Measurements from ENCODE around the gene MBP. TPM values are rescaled to one million over a fixed set of nuclear protein-coding genes. Genes with fewer than 3 reads are reported as not detected.
A peak's percentile ranks its signal among the peaks of the same experiment; 100 is the strongest.

The MBP gene
- total RNA-seq, 4 donors from 2014 or later, result 28.6 to 55.0 (median 50.4) TPM

DNA sequence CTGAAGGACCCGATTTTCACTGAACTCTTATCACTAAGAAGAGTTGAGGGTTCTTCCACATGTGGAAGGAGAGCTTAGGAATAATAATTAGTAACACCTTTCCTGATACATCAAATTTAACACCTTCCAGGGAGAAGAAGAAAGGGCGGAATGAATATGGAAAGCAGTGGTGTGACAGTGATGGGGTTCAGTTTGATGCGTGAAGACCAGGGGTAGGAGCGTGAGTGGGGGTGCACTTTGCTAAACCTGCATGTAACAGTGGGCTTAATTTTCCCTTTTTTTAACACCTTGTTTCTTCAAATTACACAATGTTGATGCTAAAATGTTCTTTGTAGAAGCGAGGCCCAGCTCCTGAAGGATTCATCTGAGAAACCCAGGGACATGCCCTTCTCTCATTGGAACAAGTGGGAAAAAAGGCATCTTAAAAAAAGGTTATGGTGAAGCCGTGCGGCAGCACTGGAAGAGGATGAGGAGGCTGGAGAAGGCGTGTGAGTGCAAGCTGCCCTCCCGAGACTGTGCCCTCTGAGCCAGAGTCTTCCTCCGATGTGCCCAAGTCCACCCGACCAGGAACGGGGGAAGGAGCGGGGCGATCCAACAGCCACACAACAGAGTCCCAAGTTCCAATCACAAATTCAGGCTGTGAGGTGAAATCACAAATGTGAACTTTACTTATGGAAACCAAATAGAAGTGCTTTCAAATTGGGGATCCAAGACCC lies 80.8 kb downstream of the MBP start:
- Histone ChIP-seq H3K9me3 (no peaks in the 10 kb centered on the region), H3K27me3 (no peaks in the 10 kb centered on the region), H3K36me3 (no peaks in the 10 kb centered on the region), H3K4me1 (peaks cover 44 to 45% of the 10 kb centered on the region in 2 donors), H3K27ac (peak overlapping the region in 1 of 4 donors; percentile 84), H3K4me3 (no peak overlapping the region)
- DNase-seq (no peak), ATAC-seq (no peak)
- in situ Hi-C loops (cut with MboI; ENCODE audit: low sequenced_read_pairs in 4 of 4) (loop anchor here (5.0 to 25.0 kb wide), 4 partner anchors 39 to 161 kb away; no protein-coding TSS in a partner anchor), intact Hi-C loops (cut with DNase I; ENCODE audit: low total_unique reads) (loop anchor here (2.0 kb wide), 1 partner anchor 37 kb away; no protein-coding TSS in a partner anchor)
- TF ChIP-seq POLR2A (IDR thresholded peaks at IDR 0.05) (no peak), CTCF (IDR thresholded peaks at IDR 0.05 in 4 of 5, conservative IDR thresholded peaks at IDR 0.05 in 1 of 5) (no peak)

DNA sequence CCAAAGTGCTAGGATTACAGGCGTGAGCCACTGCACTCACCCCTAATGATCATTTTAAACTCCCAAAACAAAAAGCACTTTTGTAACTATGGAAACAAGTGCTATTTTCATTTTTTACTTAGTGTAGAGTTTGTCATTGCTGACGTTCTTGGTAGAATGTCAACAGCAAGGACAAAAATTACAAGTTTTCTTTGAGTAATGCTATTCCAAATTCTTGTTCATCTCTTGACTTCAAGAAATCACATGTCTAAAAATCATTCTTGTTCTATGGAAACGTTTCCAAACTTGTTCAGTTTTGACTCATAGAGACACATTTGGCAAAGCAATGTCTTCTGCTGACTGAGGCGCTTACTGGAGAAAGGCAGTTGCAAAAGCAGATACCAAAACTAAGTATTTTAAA lies 82.6 kb downstream of the MBP start:
- ATAC-seq, result peak in 1 of 2 donors; percentile 28
- in situ Hi-C loops (cut with MboI; ENCODE audit: low sequenced_read_pairs in 4 of 4) (loop anchor here (5.0 to 25.0 kb wide), 4 partner anchors 38 to 162 kb away; no protein-coding TSS in a partner anchor), intact Hi-C loops (cut with DNase I; ENCODE audit: low total_unique reads) (no loop called here)
- peaks cover 26 to 27% of the 10 kb centered on the region in 2 donors for H3K4me1 ChIP-seq
- H3K9me3 ChIP-seq, result no peaks in the 10 kb centered on the region
- peak overlapping the region in 3 of 4 donors; percentile 15 to 63 (median 21) for H3K27ac ChIP-seq
- no peaks in the 10 kb centered on the region for H3K36me3 ChIP-seq
- H3K4me3 ChIP-seq, result no peak overlapping the region
- TF ChIP-seq CTCF (IDR thresholded peaks at IDR 0.05 in 4 of 5, conservative IDR thresholded peaks at IDR 0.05 in 1 of 5), result no peak
- TF ChIP-seq POLR2A (IDR thresholded peaks at IDR 0.05), result no peak
- H3K27me3 ChIP-seq, result no peaks in the 10 kb centered on the region
- DNase-seq, result no peak

- Histone ChIP-seq H3K27me3 (no peaks in the 10 kb centered on the region), H3K9me3 (no peaks in the 10 kb centered on the region), H3K27ac (no peak overlapping the region), H3K36me3 (no peaks in the 10 kb centered on the region), H3K4me1 (peaks cover 8% of the 10 kb centered on the region in 2 donors), H3K4me3 (no peak overlapping the region)
- no peak for TF ChIP-seq POLR2A (IDR thresholded peaks at IDR 0.05)
- no peak for ATAC-seq
- intact Hi-C loops (cut with DNase I; ENCODE audit: low total_unique reads) (no loop called here), in situ Hi-C loops (cut with MboI; ENCODE audit: low sequenced_read_pairs in 4 of 4) (no loop called here)
- DNase-seq, result no peak
Measured at GRCh38 chr18:77047803-77048419, 84.7 kb downstream of the MBP start.

GRCh38 chr18:77046994-77047393 lies 85.6 kb downstream of the MBP start:
- no peaks in the 10 kb centered on the region for H3K9me3 ChIP-seq
- intact Hi-C loops (cut with DNase I; ENCODE audit: low total_unique reads) (no loop called here), in situ Hi-C loops (cut with MboI; ENCODE audit: low sequenced_read_pairs in 4 of 4) (no loop called here)
- no peak overlapping the region for H3K4me3 ChIP-seq
- no peaks in the 10 kb centered on the region for H3K36me3 ChIP-seq
- DNase-seq, result no peak
- H3K27ac ChIP-seq, result no peak overlapping the region
- H3K4me1 ChIP-seq, result peaks cover 11% of the 10 kb centered on the region in 2 donors
- H3K27me3 ChIP-seq, result no peaks in the 10 kb centered on the region
- ATAC-seq, result no peak
- TF ChIP-seq POLR2A (IDR thresholded peaks at IDR 0.05), result no peak
- no peak for TF ChIP-seq CTCF (IDR thresholded peaks at IDR 0.05 in 4 of 5, conservative IDR thresholded peaks at IDR 0.05 in 1 of 5)

DNA sequence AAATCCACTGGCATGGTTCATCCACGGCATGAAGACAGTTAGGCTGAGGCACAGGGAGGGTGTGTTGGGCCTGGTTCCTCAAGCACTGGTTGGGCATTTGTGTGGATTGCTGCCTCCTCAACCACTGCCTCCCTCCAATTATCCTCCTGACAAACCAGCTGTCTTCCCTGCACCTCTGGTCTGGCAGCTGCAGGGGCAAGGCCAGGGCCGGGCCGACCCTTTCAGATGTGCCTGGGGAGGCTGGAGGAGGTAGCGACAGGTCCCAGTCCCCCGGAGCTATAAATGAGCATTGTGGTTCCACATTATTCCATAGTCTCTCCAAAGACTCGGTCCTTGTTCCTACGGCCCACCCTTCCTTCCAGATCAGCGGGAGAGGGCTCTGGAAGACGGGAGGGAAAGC lies 86.2 kb downstream of the MBP start:
- TF ChIP-seq CTCF (IDR thresholded peaks at IDR 0.05 in 4 of 5, conservative IDR thresholded peaks at IDR 0.05 in 1 of 5) (no peak), POLR2A (IDR thresholded peaks at IDR 0.05) (no peak)
- no peak for DNase-seq
- Histone ChIP-seq H3K27me3 (no peaks in the 10 kb centered on the region), H3K27ac (peak overlapping the region in 1 of 4 donors; percentile 13), H3K9me3 (no peaks in the 10 kb centered on the region), H3K36me3 (no peaks in the 10 kb centered on the region), H3K4me1 (peaks cover 13 to 14% of the 10 kb centered on the region in 2 donors), H3K4me3 (no peak overlapping the region)
- ATAC-seq, result no peak
- in situ Hi-C loops (cut with MboI; ENCODE audit: low sequenced_read_pairs in 4 of 4), result no loop called here
- intact Hi-C loops (cut with DNase I; ENCODE audit: low total_unique reads), result no loop called here

Data from gastrocnemius medialis (tissue), 4 donors.